HepG2 (cell line): ENCODE measurements around the gene UNKL. TPM values are rescaled to one million over a fixed set of nuclear protein-coding genes. Genes with fewer than 3 reads are reported as not detected.
A peak's percentile ranks its signal among the peaks of the same experiment; 100 is the strongest.

Experiments
- ATAC-seq: fragments of 200-7000 bp; cut with Tn5 transposase; 3 replicates; pipeline ENCODE4 v1.9.1; 2020; ENCODE audit warnings: mild to moderate bottlenecking, moderate library complexity
- BruUV-seq: library from RNA; stranded (reverse); fragments of 400-500 nt; replicated peaks from 2 replicates; lab custom pipeline; 2021; lab: Mats Ljungman, UMichigan
- CTCF ChIA-PET: fragments of 300-600 bp; formaldehyde crosslinking; extraction: SDS; loops from one replicate; lab custom pipeline; 2021; ENCODE audit warnings: low total read pairs, inconsistent platforms, low intra/inter-chr PET ratio; lab: Yijun Ruan, JAX
- POLR2A ChIA-PET: fragments of 350-600 bp; sonication (Branson Sonifier 250); formaldehyde crosslinking; loops from one replicate; lab custom pipeline; 2020; ENCODE audit warnings: antibody characterized with exemption, inconsistent platforms; lab: Yijun Ruan, JAX
- DNase-seq: peaks from one replicate; pipeline ENCODE4 v3.0.0-alpha.2; 2015; ENCODE audit warnings: low spot score
- FAIRE-seq: peaks from 3 replicates; lab custom pipeline; 2011; peaks lifted over from hg19 to GRCh38; lab: Jason Lieb, UNC
- H2AFZ ChIP-seq: one replicate; pipeline ENCODE4 v1.6.1; 2011; ENCODE audit warnings: low read length, inconsistent platforms
- H3K27ac ChIP-seq: fragments of 300-600 bp; 3 replicates; pipeline ENCODE4 v1.8.0; 2011; ENCODE audit warnings: mixed run types, mild to moderate bottlenecking, mixed read lengths, low read length, inconsistent platforms; ENCODE audit not compliant: insufficient read depth; ENCODE audit errors: extremely low read length
- H3K27me3 ChIP-seq, 2 experiments: fragments of 200-600 bp in 1 of 2; 2 replicates in 1 of 2; 3 replicates in 1 of 2; pipeline versions ENCODE4 v1.6.0 to v1.8.0; 2011; ENCODE audit warnings: low read length in 2 of 2, mild to moderate bottlenecking in 2 of 2, moderate library complexity in 2 of 2, inconsistent platforms in 1 of 2; ENCODE audit not compliant: insufficient read depth in 2 of 2, control insufficient read depth in 1 of 2
- H3K36me3 ChIP-seq, 2 experiments: fragments of 200-600 bp in 1 of 2; replicated peaks in 1 of 2; 2 replicates in 1 of 2; 3 replicates in 1 of 2; pipeline versions ENCODE4 v1.5.1 to v1.8.0; 2011; ENCODE audit warnings: low read length in 2 of 2, inconsistent platforms in 1 of 2; ENCODE audit not compliant: insufficient read depth in 2 of 2, control insufficient read depth in 1 of 2
- H3K4me1 ChIP-seq: 2 replicates; pipeline ENCODE4 v1.5.1; 2012; ENCODE audit warnings: low read length, inconsistent platforms; ENCODE audit not compliant: insufficient read depth
- H3K4me2 ChIP-seq: 2 replicates; pipeline ENCODE4 v1.6.0; 2011; ENCODE audit warnings: low read depth, low read length, inconsistent platforms
- H3K4me3 ChIP-seq, 3 experiments: fragments of 200-600 bp in 1 of 3; sonication (generic), shearing (Covaris generic) in 1 of 3; replicated peaks in 1 of 3; 2 replicates each; pipeline ENCODE4 v1.5.1; 2011 to 2016; ENCODE audit warnings: low read length in 3 of 3, inconsistent platforms in 2 of 3, low read depth in 2 of 3, mild to moderate bottlenecking in 2 of 3, control low read depth in 1 of 3, mixed read lengths in 1 of 3; ENCODE audit not compliant: insufficient read depth in 1 of 3
- H3K79me2 ChIP-seq: one replicate; pipeline ENCODE4 v1.6.1; 2011; ENCODE audit warnings: low read length, inconsistent platforms; ENCODE audit not compliant: insufficient read depth
- H3K9ac ChIP-seq: 2 replicates; pipeline ENCODE4 v1.6.0; 2011; ENCODE audit warnings: mild to moderate bottlenecking, low read depth, low read length, inconsistent platforms; ENCODE audit not compliant: insufficient read depth
- H3K9me3 ChIP-seq: 2 replicates; pipeline ENCODE4 v1.5.1; 2012; ENCODE audit warnings: mild to moderate bottlenecking, low read length
- H4K20me1 ChIP-seq: 2 replicates; pipeline ENCODE4 v1.6.0; 2011; ENCODE audit warnings: inconsistent platforms, mild to moderate bottlenecking, low read length, moderate library complexity; ENCODE audit not compliant: insufficient read depth
- FOXC1 ChIP-seq: sonication (generic); formaldehyde crosslinking; IDR thresholded peaks from 2 replicates; pipeline ENCODE4 v1.8.0; 2022; ENCODE audit warnings: mild to moderate bottlenecking, missing genetic modification reagents, borderline replicate concordance
- HNRNPH1 ChIP-seq: fragments of 200-400 bp; formaldehyde crosslinking; optimal IDR thresholded peaks from 2 replicates; pipeline ENCODE3; 2017; ENCODE audit warnings: mild to moderate bottlenecking, low read depth, low read length
- HNRNPLL ChIP-seq: fragments of 200-400 bp; formaldehyde crosslinking; IDR thresholded peaks from 2 replicates; pipeline ENCODE4 v1.6.1; 2017; ENCODE audit warnings: mild to moderate bottlenecking, low read depth, low read length; ENCODE audit not compliant: poor library complexity, severe bottlenecking
- HOXA9 ChIP-seq: sonication (generic); formaldehyde crosslinking; IDR thresholded peaks from 2 replicates; pipeline ENCODE4 v1.8.1; 2022; ENCODE audit warnings: missing genetic modification reagents, mild to moderate bottlenecking, moderate library complexity, borderline replicate concordance
- LBX2 ChIP-seq: sonication (generic); formaldehyde crosslinking; IDR thresholded peaks from 2 replicates; pipeline ENCODE4 v1.5.0; 2020; ENCODE audit warnings: missing genetic modification reagents, mild to moderate bottlenecking, borderline replicate concordance
- MEIS1 ChIP-seq: sonication (generic); formaldehyde crosslinking; IDR thresholded peaks from 2 replicates; pipeline ENCODE4 v1.9.0; 2021; ENCODE audit warnings: mild to moderate bottlenecking, missing genetic modification reagents, moderate library complexity, borderline replicate concordance
- NFE2L2 ChIP-seq: fragments of 150-350 bp; IDR thresholded peaks from 2 replicates; pipeline ENCODE4 v1.6.1; 2014; ENCODE audit warnings: low read length
- NFRKB ChIP-seq: fragments of 450-650 bp; IDR thresholded peaks from 2 replicates; pipeline ENCODE4 v1.6.1; 2017
- PRDM10 ChIP-seq: sonication (generic); formaldehyde crosslinking; IDR thresholded peaks from 2 replicates; pipeline ENCODE4 v1.4.0; 2020; ENCODE audit warnings: low read depth, missing genetic modification reagents
- REXO4 ChIP-seq: sonication (generic); formaldehyde crosslinking; IDR thresholded peaks from 2 replicates; pipeline ENCODE4 v1.8.0; 2022; ENCODE audit warnings: missing genetic modification reagents, mild to moderate bottlenecking, borderline replicate concordance
- SPEN ChIP-seq: sonication (generic); formaldehyde crosslinking; IDR thresholded peaks from 2 replicates; pipeline ENCODE4 v1.5.1; 2020; ENCODE audit warnings: low read depth, mild to moderate bottlenecking, missing genetic modification reagents
- SRSF4 ChIP-seq: fragments of 200-400 bp; formaldehyde crosslinking; IDR thresholded peaks from one replicate; pipeline ENCODE4 v1.6.1; 2018; ENCODE audit warnings: mild to moderate bottlenecking, low read depth, low read length, moderate library complexity; ENCODE audit not compliant: poor library complexity, severe bottlenecking
- SRSF9 ChIP-seq: fragments of 200-400 bp; formaldehyde crosslinking; IDR thresholded peaks from 2 replicates; pipeline ENCODE4 v1.6.1; 2018; ENCODE audit warnings: borderline replicate concordance, mild to moderate bottlenecking, low read depth, low read length; ENCODE audit not compliant: insufficient read depth, poor library complexity, severe bottlenecking
- THAP11 ChIP-seq: IDR thresholded peaks from 2 replicates; pipeline ENCODE4 v1.6.1; 2016; ENCODE audit warnings: missing biosample characterization, missing genetic modification reagents
- TP53 ChIP-seq: sonication (generic); formaldehyde crosslinking; conservative IDR thresholded peaks from 2 replicates; pipeline ENCODE4 v1.4.0; 2020; ENCODE audit warnings: missing genetic modification reagents
- ZFP36 ChIP-seq: fragments of 150-350 bp; IDR thresholded peaks from 2 replicates; pipeline ENCODE4 v1.6.1; 2018; ENCODE audit warnings: borderline replicate concordance, low read length, low read depth; ENCODE audit not compliant: partially characterized antibody
- ZNF549 ChIP-seq: sonication (generic); formaldehyde crosslinking; IDR thresholded peaks from 2 replicates; pipeline ENCODE4 v1.5.0; 2020; ENCODE audit warnings: missing genetic modification reagents
- ZNF691 ChIP-seq: sonication (generic); formaldehyde crosslinking; IDR thresholded peaks from 2 replicates; pipeline ENCODE4 v1.4.0; 2020; ENCODE audit warnings: missing genetic modification reagents, low read depth, mild to moderate bottlenecking, borderline replicate concordance
- ZNF703 ChIP-seq: sonication (generic); formaldehyde crosslinking; IDR thresholded peaks from 2 replicates; pipeline ENCODE4 v1.5.1; 2020; ENCODE audit warnings: missing genetic modification reagents, mild to moderate bottlenecking, moderate library complexity, borderline replicate concordance
- WGBS: methylation state at CpG from one replicate; pipeline ENCODE4 v1.1.6; 2017; ENCODE audit warnings: low lambda C conversion rate; 5-methylcytosine and 5-hydroxymethylcytosine counted together
- in situ Hi-C: cut with HindIII; loops from 2 replicates; pipeline ENCODE4 v1.10.0; 2017; ENCODE audit warnings: low pct_unique_long_range_greater_than_20kb; ENCODE audit not compliant: extremely low pct_ligation_motif_present
- intact Hi-C: fragments of 100-400 bp; cut with micrococcal nuclease; formaldehyde crosslinking; loops from one replicate; pipeline ENCODE4 v1.10.0; 2022; ENCODE audit not compliant: unreplicated experiment
- polyA plus RNA-seq, 8 experiments: library from polyadenylated mRNA; depleted of rRNA in 3 of 8; stranded (reverse) in 7 of 8; unstranded in 1 of 8; fragments of >200 nt; fragmentation: Illumina TruSeq in 4 of 8; extraction: Trizol in 4 of 8; gene quantifications; 2 replicates each; pipeline versions ENCODE4 v1.2.1 to v1.2.3, GENCODE V29; 2011 to 2016; ENCODE audit warnings: low read depth in 4 of 8, missing spikeins in 1 of 8, mixed read lengths in 1 of 8; ENCODE audit not compliant: insufficient read depth in 1 of 8
- total RNA-seq, 5 experiments: library from RNA; depleted of rRNA; stranded (reverse); fragments of >200 nt; fragmentation: Illumina TruSeq; extraction: Trizol; gene quantifications; 2 replicates each; pipeline ENCODE4 v1.2.3, GENCODE V29; 2016; ENCODE audit warnings: low read depth in 1 of 5

The UNKL gene
- total and polyA plus RNA-seq, 2 of the 13 experiments (the other 11 are each of a cell fraction or from before 2014, with no cell fraction given): 10.4 to 17.6 TPM

GRCh38 chr16:1330260-1330914, 84.1 kb downstream of the UNKL start:
- intact Hi-C loops: no loop called here
- no peak for FAIRE-seq
- ChIA-PET POLR2A (interaction anchor here (1.1 to 3.6 kb wide), 3 partner anchors 13 to 21 kb away, joined by 5 to 25 read pairs (median 5); partner anchors contain the start of gene UBE2I), CTCF (interaction anchor here (1.2 kb wide), 1 partner anchor 34 kb away, joined by 3 read pairs; no protein-coding TSS in a partner anchor)
- 7% methylated on average over 6 of the region's 17 CpGs for WGBS
- H3K79me2 ChIP-seq: no peaks in the 10 kb centered on the region
- in situ Hi-C loops: no loop called here
- peaks cover 15 to 30% of the 10 kb centered on the region in 2 experiments for H3K27me3 ChIP-seq
- ATAC-seq: peak; percentile 58
- H3K9me3 ChIP-seq: no peaks in the 10 kb centered on the region
- H3K4me3 ChIP-seq: peak overlapping the region in 1 of 3 experiments; percentile 79; a peak in 1 of 6 replicates
- H3K27ac ChIP-seq: no peak overlapping the region
- 0 out of 2 replicates have a peak, but pooled peaks cover 3% of the 10 kb centered on the region for H4K20me1 ChIP-seq
- H3K4me1 ChIP-seq: peaks cover 26% of the 10 kb centered on the region
- no peak overlapping the region for H2AFZ ChIP-seq
- DNase-seq: peak; percentile 35
- peaks cover 0 to under 1% of the 10 kb centered on the region in 2 experiments; a peak in 1 of 5 replicates for H3K36me3 ChIP-seq
- no peak overlapping the region for H3K9ac ChIP-seq
- peak overlapping the region; percentile 99; the same call in 1 of the 2 replicates for H3K4me2 ChIP-seq
- no TSS peak for BruUV-seq
- no peak for TF ChIP-seq ZNF549 (CRISPR knock-in tag)
- no peak for TF ChIP-seq REXO4 (CRISPR knock-in tag)
- no peak for TF ChIP-seq SRSF4
- TF ChIP-seq ZNF691: peak; percentile 60; the same call in 1 of the 2 replicates
- TF ChIP-seq LBX2: no peak
- no peak for TF ChIP-seq FOXC1 (CRISPR knock-in tag)
- 0 out of 2 replicates have a peak, but pooled peaks have one; percentile 30 for TF ChIP-seq SPEN
- 0 out of 2 replicates have a peak, but pooled peaks have one; percentile 41 for TF ChIP-seq THAP11 (CRISPR knock-in tag)
- TF ChIP-seq PRDM10 (CRISPR knock-in tag): no peak
- TF ChIP-seq SRSF9: no peak
- TF ChIP-seq HNRNPLL: no peak
- TF ChIP-seq ZNF703: no peak
- no peak for TF ChIP-seq NFRKB
- no peak for TF ChIP-seq HOXA9 (CRISPR knock-in tag)
- no peak for TF ChIP-seq TP53 (CRISPR knock-in tag)
- no peak for TF ChIP-seq MEIS1
- TF ChIP-seq HNRNPH1: no peak
- no peak for TF ChIP-seq NFE2L2
- TF ChIP-seq ZFP36: no peak
